ENCODE measurements around the gene CST6. TPM values are rescaled to one million over a fixed set of nuclear protein-coding genes. Genes with fewer than 3 reads are reported as not detected.

The CST6 gene
- total and polyA plus RNA-seq, 2 experiments from 2014 or later, result 4.2 to 8.3 TPM

GRCh38 chr11:66014804-66015453, 3.1 kb downstream of the CST6 start (continued):
- TF ChIP-seq ZNF462 (CRISPR knock-in tag; IDR thresholded peaks at IDR 0.05), result no peak
- no peak for TF ChIP-seq CTCF (conservative IDR thresholded peaks at IDR 0.05; ENCODE audit: low read depth in 2 of 2)
- TF ChIP-seq NANOG (IDR thresholded peaks at IDR 0.05; ENCODE audit: borderline replicate concordance), result no peak
- no peak for TF ChIP-seq ZNF331 (CRISPR knock-in tag; IDR thresholded peaks at IDR 0.05; ENCODE audit: low read depth)

GRCh38 chr11:66015454-66015881, 3.7 kb downstream of the CST6 start:
- Histone ChIP-seq H4K20me1 (replicated peaks; ENCODE audit: insufficient read depth) (no peaks in the 10 kb centered on the region), H3K36me3 (ENCODE audit: insufficient read depth) (no peaks in the 10 kb centered on the region), H3K79me2 (replicated peaks; ENCODE audit: insufficient read depth) (no peaks in the 10 kb centered on the region), H3K4me1 (ENCODE audit: insufficient read depth) (no peaks in the 10 kb centered on the region), H3K4me3 (no peak overlapping the region), H2AFZ (no peak overlapping the region), H3K4me2 (no peak overlapping the region), H3K27me3 (ENCODE audit: insufficient read depth) (peaks cover 23% of the 10 kb centered on the region), H3F3A (replicated peaks; ENCODE audit: low read depth) (0 out of 2 replicates have a peak, but pooled peaks cover 3% of the 10 kb centered on the region), H3K9me2 (ENCODE audit: insufficient read depth) (no peaks in the 10 kb centered on the region), H3K27ac (ENCODE audit: low read depth) (no peak overlapping the region)
- ATAC-seq (no peak), DNase-seq (ENCODE audit: low spot score) (no peak)
- Mint-ChIP-seq H3K27me3 (ENCODE audit: insufficient read depth, low read depth, poor library complexity) (peaks cover 20% of the 10 kb centered on the region), H3K36me3 (ENCODE audit: low read depth) (no peaks in the 10 kb centered on the region), H3K4me3 (no peak overlapping the region), H3K9me3 (no peaks in the 10 kb centered on the region), H3K4me1 (no peaks in the 10 kb centered on the region), H3K27ac (no peak overlapping the region)
- TF ChIP-seq NANOG (IDR thresholded peaks at IDR 0.05; ENCODE audit: borderline replicate concordance) (no peak), CTCF (conservative IDR thresholded peaks at IDR 0.05; ENCODE audit: low read depth in 2 of 2) (no peak), REST (IDR thresholded peaks at IDR 0.05; ENCODE audit: unreplicated experiment) (no peak), EZH2 (IDR thresholded peaks at IDR 0.05; ENCODE audit: low read depth, unreplicated experiment) (no peak), STAT1 (IDR thresholded peaks at IDR 0.05; ENCODE audit: unreplicated experiment) (no peak), ZNF114 (CRISPR knock-in tag; IDR thresholded peaks at IDR 0.05) (no peak)
- TF ChIP-seq, protein P1, sequence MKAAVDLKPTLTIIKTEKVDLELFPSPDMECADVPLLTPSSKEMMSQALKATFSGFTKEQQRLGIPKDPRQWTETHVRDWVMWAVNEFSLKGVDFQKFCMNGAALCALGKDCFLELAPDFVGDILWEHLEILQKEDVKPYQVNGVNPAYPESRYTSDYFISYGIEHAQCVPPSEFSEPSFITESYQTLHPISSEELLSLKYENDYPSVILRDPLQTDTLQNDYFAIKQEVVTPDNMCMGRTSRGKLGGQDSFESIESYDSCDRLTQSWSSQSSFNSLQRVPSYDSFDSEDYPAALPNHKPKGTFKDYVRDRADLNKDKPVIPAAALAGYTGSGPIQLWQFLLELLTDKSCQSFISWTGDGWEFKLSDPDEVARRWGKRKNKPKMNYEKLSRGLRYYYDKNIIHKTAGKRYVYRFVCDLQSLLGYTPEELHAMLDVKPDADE (IDR thresholded peaks at IDR 0.05), result no peak
